ENCODE measurements around the gene PTPRN. TPM values are rescaled to one million over a fixed set of nuclear protein-coding genes. Genes with fewer than 3 reads are reported as not detected.
"Not testable (repeated sequence)": the region's sequence is repeated elsewhere in the genome, so short reads cannot be mapped to it uniquely, and the experiment has no call there.

The PTPRN gene
- total RNA-seq, 1 experiment from 2014 or later: not detected

GRCh38 chr2:219289195-219289536, 20.0 kb downstream of the PTPRN start:
- peaks cover 4% of the 10 kb centered on the region; the same call in 1 of the 2 replicates for H3F3A ChIP-seq (ENCODE audit: insufficient read depth, low read depth)
- peaks cover 12% of the 10 kb centered on the region for H3K4me1 ChIP-seq (replicated peaks; ENCODE audit: insufficient read depth)
- ChIA-PET CTCF (interaction anchor here (0.7 kb wide), 1 partner anchor 44 kb away, joined by 3 read pairs; no protein-coding TSS in a partner anchor), POLR2A (ENCODE audit: unreplicated experiment) (interaction anchor here (0.6 kb wide), 1 partner anchor 77 kb away, joined by 19 read pairs; no protein-coding TSS in a partner anchor)
- no peak for TF ChIP-seq EZH2 (IDR thresholded peaks at IDR 0.05; ENCODE audit: low read depth)
- TF ChIP-seq CTCF (conservative IDR thresholded peaks at IDR 0.05): no peak
- no peaks in the 10 kb centered on the region for H3K9me3 ChIP-seq (ENCODE audit: insufficient read depth, low read depth)
- DNase-seq: no peak
- no peaks in the 10 kb centered on the region for H4K20me1 ChIP-seq (ENCODE audit: insufficient read depth)
- H3K4me3 ChIP-seq: no peak overlapping the region
- no peaks in the 10 kb centered on the region for H3K9me2 ChIP-seq (ENCODE audit: insufficient read depth)
- H3K27me3 ChIP-seq (ENCODE audit: insufficient read depth, low read depth): no peaks in the 10 kb centered on the region
- H3K79me2 ChIP-seq (ENCODE audit: low read depth): no peaks in the 10 kb centered on the region
- no peak overlapping the region for H3K27ac ChIP-seq
- BruUV-seq (replicated peaks): no TSS peak
- peak overlapping the region; percentile 41; the same call in 1 of the 2 replicates for H3K4me2 ChIP-seq
- intact Hi-C loops (cut with micrococcal nuclease; ENCODE audit: unreplicated experiment): no loop called here
- no peaks in the 10 kb centered on the region for H3K36me3 ChIP-seq (ENCODE audit: low read depth)
- H2AFZ ChIP-seq: no peak overlapping the region

GRCh38 chr2:219287580-219288265, 21.5 kb downstream of the PTPRN start:
- Histone ChIP-seq H3K36me3 (ENCODE audit: low read depth) (no peaks in the 10 kb centered on the region), H3K27ac (no peak overlapping the region), H3K9me3 (ENCODE audit: insufficient read depth, low read depth) (no peaks in the 10 kb centered on the region), H3K4me3 (no peak overlapping the region), H3K27me3 (ENCODE audit: insufficient read depth, low read depth) (no peaks in the 10 kb centered on the region), H2AFZ (no peak overlapping the region), H3F3A (ENCODE audit: insufficient read depth, low read depth) (peaks cover 4% of the 10 kb centered on the region; the same call in 1 of the 2 replicates), H4K20me1 (ENCODE audit: insufficient read depth) (no peaks in the 10 kb centered on the region), H3K9me2 (ENCODE audit: insufficient read depth) (no peaks in the 10 kb centered on the region), H3K4me1 (replicated peaks; ENCODE audit: insufficient read depth) (peaks cover 12% of the 10 kb centered on the region), H3K79me2 (ENCODE audit: low read depth) (no peaks in the 10 kb centered on the region), H3K4me2 (no peak overlapping the region)
- ChIA-PET CTCF (interaction anchor here (0.7 kb wide), 1 partner anchor 25 kb away, joined by 4 read pairs; no protein-coding TSS in a partner anchor), POLR2A (ENCODE audit: unreplicated experiment) (no interaction called here)
- TF ChIP-seq EZH2 (IDR thresholded peaks at IDR 0.05; ENCODE audit: low read depth) (no peak), CTCF (conservative IDR thresholded peaks at IDR 0.05) (no peak)
- no TSS peak for BruUV-seq (replicated peaks)
- intact Hi-C loops (cut with micrococcal nuclease; ENCODE audit: unreplicated experiment): loop anchor here (2.0 kb wide), 1 partner anchor 59 kb away; the partner anchor contains the start of genes ANKZF1 and ATG9A
- no peak for DNase-seq

GRCh38 chr2:219287116-219287440, 22.1 kb downstream of the PTPRN start:
- not testable (repeated sequence) for H3K4me2 ChIP-seq; H3K4me3 ChIP-seq; H4K20me1 ChIP-seq (ENCODE audit: insufficient read depth); BruUV-seq (replicated peaks); DNase-seq; H3K27ac ChIP-seq; H2AFZ ChIP-seq; H3K79me2 ChIP-seq (ENCODE audit: low read depth); H3F3A ChIP-seq (ENCODE audit: insufficient read depth, low read depth); H3K9me2 ChIP-seq (ENCODE audit: insufficient read depth); H3K9me3 ChIP-seq (ENCODE audit: insufficient read depth, low read depth); H3K27me3 ChIP-seq (ENCODE audit: insufficient read depth, low read depth); H3K36me3 ChIP-seq (ENCODE audit: low read depth)
- POLR2A ChIA-PET (ENCODE audit: unreplicated experiment): interaction anchor here (0.9 kb wide), 1 partner anchor 13 kb away, joined by 7 read pairs; no protein-coding TSS in a partner anchor
- peaks cover 12% of the 10 kb centered on the region for H3K4me1 ChIP-seq (replicated peaks; ENCODE audit: insufficient read depth)
- intact Hi-C loops (cut with micrococcal nuclease; ENCODE audit: unreplicated experiment): loop anchor here (2.0 kb wide), 1 partner anchor 58 kb away; the partner anchor contains the start of genes ANKZF1 and ATG9A
- CTCF ChIA-PET: interaction anchor here (0.7 to 1.0 kb wide), 2 partner anchors 25 to 100 kb away, joined by 3 to 4 read pairs; no protein-coding TSS in a partner anchor
